Right atrium auricular region (tissue), 2 donors: ENCODE data around the gene NEUROG1. TPM values are rescaled to one million over a fixed set of nuclear protein-coding genes. Genes with fewer than 3 reads are reported as not detected.

Source experiments
- DNase-seq: peaks from one replicate; pipeline ENCODE4 v3.0.0-alpha.2; 2019; ENCODE audit warnings: low spot score
- H3K27ac ChIP-seq, 2 donors: fragments of 200-600 bp; sonication (generic); 1 replicate in 1 of 2; 2 replicates in 1 of 2; pipeline ENCODE4 v1.5.1; 2016 to 2019
- H3K27me3 ChIP-seq, 2 donors: fragments of 200-600 bp; sonication (generic); one replicate each; pipeline versions ENCODE4 v1.5.1 to v1.6.0; 2017 to 2019
- H3K36me3 ChIP-seq: fragments of 200-600 bp; sonication (generic); one replicate; pipeline ENCODE4 v1.5.1; 2016
- H3K4me1 ChIP-seq, 2 donors: fragments of 200-600 bp; sonication (generic); one replicate each; pipeline versions ENCODE4 v1.5.1 to v1.6.0; 2017 to 2019
- H3K4me3 ChIP-seq, 2 donors: fragments of 200-600 bp; sonication (generic); 1 replicate in 1 of 2; 2 replicates in 1 of 2; pipeline ENCODE4 v1.5.1; 2017 to 2019; ENCODE audit warnings: mild to moderate bottlenecking in 1 of 2, moderate library complexity in 1 of 2
- H3K9me3 ChIP-seq, 2 donors: fragments of 200-600 bp; sonication (generic); one replicate each; pipeline ENCODE4 v1.5.1; 2019
- total RNA-seq, 2 donors: library from RNA; depleted of rRNA; stranded (reverse); fragments of >200 nt; gene quantifications; one replicate each; pipeline ENCODE4 v1.1.0, GENCODE V29; 2016
- TF ChIP-seq, protein P1 (sequence below), 2 donors: fragments of 200-600 bp; sonication (generic); IDR thresholded peaks; one replicate each; pipeline ENCODE4 v1.5.1; 2019; ENCODE audit warnings: antibody characterized with exemption in 2 of 2

The NEUROG1 gene
- total RNA-seq, 2 donors from 2014 or later: not detected

DNA sequence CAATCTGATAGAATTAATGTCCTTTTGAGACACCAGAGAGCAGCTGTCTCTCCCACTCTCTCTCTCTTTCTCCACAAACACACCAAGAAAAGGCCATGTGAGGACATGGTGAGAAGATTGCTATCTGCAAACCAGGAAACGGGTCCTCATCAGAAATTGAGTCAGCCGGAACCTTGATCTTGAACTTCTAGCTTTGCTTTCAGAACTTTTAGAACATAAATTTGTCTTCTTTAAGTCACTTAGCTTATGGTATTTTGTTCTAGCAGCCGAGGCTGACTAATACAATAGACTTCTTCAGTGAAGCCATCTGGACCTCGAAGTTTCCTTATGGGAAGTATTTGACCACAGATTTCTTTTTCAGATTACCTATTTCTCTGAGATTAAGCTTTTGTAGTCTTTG is 18.1 kb downstream of the NEUROG1 start:
- TF ChIP-seq, protein P1, sequence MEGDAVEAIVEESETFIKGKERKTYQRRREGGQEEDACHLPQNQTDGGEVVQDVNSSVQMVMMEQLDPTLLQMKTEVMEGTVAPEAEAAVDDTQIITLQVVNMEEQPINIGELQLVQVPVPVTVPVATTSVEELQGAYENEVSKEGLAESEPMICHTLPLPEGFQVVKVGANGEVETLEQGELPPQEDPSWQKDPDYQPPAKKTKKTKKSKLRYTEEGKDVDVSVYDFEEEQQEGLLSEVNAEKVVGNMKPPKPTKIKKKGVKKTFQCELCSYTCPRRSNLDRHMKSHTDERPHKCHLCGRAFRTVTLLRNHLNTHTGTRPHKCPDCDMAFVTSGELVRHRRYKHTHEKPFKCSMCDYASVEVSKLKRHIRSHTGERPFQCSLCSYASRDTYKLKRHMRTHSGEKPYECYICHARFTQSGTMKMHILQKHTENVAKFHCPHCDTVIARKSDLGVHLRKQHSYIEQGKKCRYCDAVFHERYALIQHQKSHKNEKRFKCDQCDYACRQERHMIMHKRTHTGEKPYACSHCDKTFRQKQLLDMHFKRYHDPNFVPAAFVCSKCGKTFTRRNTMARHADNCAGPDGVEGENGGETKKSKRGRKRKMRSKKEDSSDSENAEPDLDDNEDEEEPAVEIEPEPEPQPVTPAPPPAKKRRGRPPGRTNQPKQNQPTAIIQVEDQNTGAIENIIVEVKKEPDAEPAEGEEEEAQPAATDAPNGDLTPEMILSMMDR (IDR thresholded peaks at IDR 0.05): no peak
- Histone ChIP-seq H3K27ac (no peak overlapping the region), H3K27me3 (no peaks in the 10 kb centered on the region), H3K36me3 (no peaks in the 10 kb centered on the region), H3K9me3 (peaks cover 0 to 4% of the 10 kb centered on the region in 2 donors), H3K4me3 (no peak overlapping the region), H3K4me1 (no peaks in the 10 kb centered on the region)
- no peak for DNase-seq

DNA sequence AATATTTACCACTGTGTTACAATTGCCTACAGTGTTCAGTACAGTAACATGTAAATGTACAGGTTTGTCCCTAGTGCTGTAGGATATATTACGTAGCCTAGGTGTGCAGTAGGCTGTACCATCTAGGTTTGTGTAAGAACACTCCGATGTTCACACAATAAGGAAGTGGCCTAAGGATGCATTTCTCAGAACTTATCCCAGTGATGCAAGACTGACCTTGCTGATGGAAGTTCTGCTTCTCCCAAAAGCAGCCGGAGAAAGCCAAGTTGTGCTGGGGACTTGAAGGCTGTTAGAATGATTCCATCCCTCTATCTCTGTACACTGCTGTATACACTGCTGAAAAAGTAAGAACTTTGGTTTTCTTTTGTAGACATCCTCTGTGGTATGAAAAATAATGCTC is 21.6 kb downstream of the NEUROG1 start:
- Histone ChIP-seq H3K27me3 (no peaks in the 10 kb centered on the region), H3K4me1 (no peaks in the 10 kb centered on the region), H3K36me3 (no peaks in the 10 kb centered on the region), H3K9me3 (peaks cover 0 to 4% of the 10 kb centered on the region in 2 donors), H3K27ac (no peak overlapping the region), H3K4me3 (no peak overlapping the region)
- no peak for DNase-seq
- TF ChIP-seq, protein P1 (IDR thresholded peaks at IDR 0.05): no peak

DNA sequence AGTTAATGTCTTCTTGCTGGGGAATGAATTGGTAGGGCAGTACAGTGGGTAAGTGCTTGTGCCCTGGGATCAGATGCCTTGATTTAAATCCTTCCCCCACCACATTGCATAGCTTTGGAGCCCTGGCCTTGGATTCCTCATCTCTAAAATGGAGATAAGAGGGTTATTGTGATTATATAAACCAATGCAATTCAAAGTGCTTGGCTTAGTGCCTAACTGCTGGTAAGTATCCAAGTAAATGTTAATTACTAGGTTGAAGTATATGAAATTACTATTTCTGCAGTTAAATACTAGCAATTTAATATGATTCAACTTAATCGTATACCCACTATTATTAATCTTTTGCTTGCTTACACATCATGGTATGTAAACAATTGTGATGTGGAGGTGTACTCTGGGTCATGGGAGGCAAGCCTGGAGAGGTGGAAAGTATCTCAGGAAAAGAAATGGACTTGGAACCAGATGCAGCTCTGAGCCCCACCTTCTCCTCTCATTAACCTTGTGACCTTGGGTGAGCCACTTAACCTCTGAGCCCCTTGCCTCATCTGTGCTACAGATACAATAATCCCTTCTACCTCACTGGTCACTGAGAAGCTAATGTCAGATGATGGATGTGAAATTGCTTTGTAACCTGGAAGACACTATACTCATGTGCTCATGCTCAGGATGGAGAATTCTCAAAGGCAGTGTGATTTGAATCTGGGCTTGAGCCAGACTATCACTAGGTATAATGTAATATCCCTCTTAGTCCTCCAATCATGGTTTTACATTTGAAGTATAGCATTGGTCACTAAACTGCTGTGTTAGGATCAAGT is 23.8 kb downstream of the NEUROG1 start:
- Histone ChIP-seq H3K4me1 (peaks cover 0 to 4% of the 10 kb centered on the region in 2 donors), H3K36me3 (no peaks in the 10 kb centered on the region), H3K27me3 (no peaks in the 10 kb centered on the region), H3K9me3 (peaks cover 0 to 4% of the 10 kb centered on the region in 2 donors), H3K27ac (no peak overlapping the region), H3K4me3 (no peak overlapping the region)
- DNase-seq: no peak
- TF ChIP-seq, protein P1 (IDR thresholded peaks at IDR 0.05): no peak

DNA sequence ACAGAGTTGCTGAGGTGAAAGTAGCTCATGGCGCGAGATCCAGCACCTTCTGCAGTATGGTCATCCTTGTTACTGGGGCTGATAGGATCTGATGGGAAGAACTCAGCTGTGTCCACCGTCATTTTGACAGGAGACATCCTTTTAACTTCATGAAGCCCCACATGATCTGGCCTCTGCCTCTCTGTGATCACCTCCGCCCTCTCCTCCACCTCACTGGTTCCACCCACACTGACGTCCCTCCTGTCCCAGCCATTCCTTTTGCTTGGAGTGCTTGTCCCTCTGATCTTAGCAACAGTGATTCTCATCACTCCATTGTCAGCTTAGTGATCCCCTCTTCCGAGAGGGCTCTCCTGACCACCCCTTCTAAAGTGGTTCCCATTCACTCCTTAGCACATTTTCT is 25.8 kb downstream of the NEUROG1 start:
- no peaks in the 10 kb centered on the region for H3K27me3 ChIP-seq
- TF ChIP-seq, protein P1 (IDR thresholded peaks at IDR 0.05): no peak

DNA sequence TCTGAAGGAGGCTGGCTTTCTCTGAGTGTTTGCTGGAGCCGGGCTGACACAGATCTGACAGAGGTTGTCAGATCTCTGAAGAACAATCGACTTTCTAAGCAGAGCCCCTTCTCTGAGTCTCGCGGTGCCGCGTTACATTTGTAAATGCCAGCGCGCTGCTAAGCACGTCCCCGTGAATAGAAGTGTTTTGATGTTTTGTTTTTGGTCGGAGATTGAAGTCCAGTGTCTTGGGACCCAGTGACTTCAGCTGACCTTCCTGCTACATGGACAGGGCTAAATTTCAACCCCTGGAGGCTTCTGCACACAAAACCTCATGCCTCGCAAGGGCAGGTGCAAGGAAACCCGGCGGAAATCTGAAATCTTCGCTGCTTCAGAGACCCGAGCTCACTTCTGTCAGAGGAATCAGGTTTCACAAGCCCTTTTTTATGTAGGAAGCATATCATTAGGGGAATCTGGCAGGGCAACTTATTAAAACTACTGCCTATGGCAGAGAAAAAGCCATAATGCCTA is 27.2 kb downstream of the NEUROG1 start:
- Histone ChIP-seq H3K9me3 (no peaks in the 10 kb centered on the region), H3K4me3 (no peak overlapping the region), H3K27me3 (no peaks in the 10 kb centered on the region), H3K4me1 (peaks cover 0 to 4% of the 10 kb centered on the region in 2 donors), H3K36me3 (no peaks in the 10 kb centered on the region), H3K27ac (no peak overlapping the region)
- TF ChIP-seq, protein P1 (IDR thresholded peaks at IDR 0.05): no peak
- no peak for DNase-seq

More for the DNA sequence above, 25.8 kb downstream of the NEUROG1 start:
- no peak overlapping the region for H3K4me3 ChIP-seq
- no peaks in the 10 kb centered on the region for H3K9me3 ChIP-seq
- DNase-seq: no peak
- H3K4me1 ChIP-seq: peaks cover 0 to 4% of the 10 kb centered on the region in 2 donors
- H3K27ac ChIP-seq: no peak overlapping the region
- no peaks in the 10 kb centered on the region for H3K36me3 ChIP-seq
